SJSA1 (cell line): Measurements from ENCODE around the gene GBP1. TPM values are rescaled to one million over a fixed set of nuclear protein-coding genes. Genes with fewer than 3 reads are reported as not detected.
A peak's percentile ranks its signal among the peaks of the same experiment; 100 is the strongest.

Experiments
- DNase-seq, 2 experiments: peaks; one replicate each; pipeline ENCODE4 v3.0.0-alpha.2; 2015 to 2020; ENCODE audit warnings: low spot score in 2 of 2, low read depth in 1 of 2
- H3K27ac ChIP-seq: fragments of 250-450 bp; sonication (Bioruptor Pico); 2 replicates; pipeline ENCODE4 v1.5.1; 2020; ENCODE audit warnings: mild to moderate bottlenecking, moderate library complexity
- H3K27me3 ChIP-seq: fragments of 250-450 bp; sonication (Bioruptor Pico); replicated peaks from 2 replicates; pipeline ENCODE4 v1.5.1; 2020; ENCODE audit warnings: mild to moderate bottlenecking, moderate library complexity
- H3K36me3 ChIP-seq: fragments of 250-450 bp; sonication (Bioruptor Pico); 2 replicates; pipeline ENCODE4 v1.5.1; 2020; ENCODE audit warnings: mild to moderate bottlenecking
- H3K4me1 ChIP-seq: fragments of 250-450 bp; sonication (Bioruptor Pico); replicated peaks from 2 replicates; pipeline ENCODE4 v1.6.1; 2021; ENCODE audit warnings: mild to moderate bottlenecking
- H3K4me3 ChIP-seq: fragments of 250-450 bp; sonication (Bioruptor Pico); 2 replicates; pipeline ENCODE4 v1.5.1; 2020; ENCODE audit warnings: mild to moderate bottlenecking
- H3K9me3 ChIP-seq: fragments of 250-450 bp; sonication (Bioruptor Pico); replicated peaks from 2 replicates; pipeline ENCODE4 v1.5.1; 2020; ENCODE audit warnings: mild to moderate bottlenecking
- total RNA-seq: library from RNA; depleted of rRNA; stranded (reverse); fragments of >200 nt; shearing (Covaris generic); gene quantifications from 2 replicates; pipeline ENCODE4 v1.2.3, GENCODE V29; 2014; rRNA removed

Gene GBP1, protein sequence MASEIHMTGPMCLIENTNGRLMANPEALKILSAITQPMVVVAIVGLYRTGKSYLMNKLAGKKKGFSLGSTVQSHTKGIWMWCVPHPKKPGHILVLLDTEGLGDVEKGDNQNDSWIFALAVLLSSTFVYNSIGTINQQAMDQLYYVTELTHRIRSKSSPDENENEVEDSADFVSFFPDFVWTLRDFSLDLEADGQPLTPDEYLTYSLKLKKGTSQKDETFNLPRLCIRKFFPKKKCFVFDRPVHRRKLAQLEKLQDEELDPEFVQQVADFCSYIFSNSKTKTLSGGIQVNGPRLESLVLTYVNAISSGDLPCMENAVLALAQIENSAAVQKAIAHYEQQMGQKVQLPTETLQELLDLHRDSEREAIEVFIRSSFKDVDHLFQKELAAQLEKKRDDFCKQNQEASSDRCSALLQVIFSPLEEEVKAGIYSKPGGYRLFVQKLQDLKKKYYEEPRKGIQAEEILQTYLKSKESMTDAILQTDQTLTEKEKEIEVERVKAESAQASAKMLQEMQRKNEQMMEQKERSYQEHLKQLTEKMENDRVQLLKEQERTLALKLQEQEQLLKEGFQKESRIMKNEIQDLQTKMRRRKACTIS
- total RNA-seq, result 55.8 and 68.0 TPM in 2 replicates

DNA sequence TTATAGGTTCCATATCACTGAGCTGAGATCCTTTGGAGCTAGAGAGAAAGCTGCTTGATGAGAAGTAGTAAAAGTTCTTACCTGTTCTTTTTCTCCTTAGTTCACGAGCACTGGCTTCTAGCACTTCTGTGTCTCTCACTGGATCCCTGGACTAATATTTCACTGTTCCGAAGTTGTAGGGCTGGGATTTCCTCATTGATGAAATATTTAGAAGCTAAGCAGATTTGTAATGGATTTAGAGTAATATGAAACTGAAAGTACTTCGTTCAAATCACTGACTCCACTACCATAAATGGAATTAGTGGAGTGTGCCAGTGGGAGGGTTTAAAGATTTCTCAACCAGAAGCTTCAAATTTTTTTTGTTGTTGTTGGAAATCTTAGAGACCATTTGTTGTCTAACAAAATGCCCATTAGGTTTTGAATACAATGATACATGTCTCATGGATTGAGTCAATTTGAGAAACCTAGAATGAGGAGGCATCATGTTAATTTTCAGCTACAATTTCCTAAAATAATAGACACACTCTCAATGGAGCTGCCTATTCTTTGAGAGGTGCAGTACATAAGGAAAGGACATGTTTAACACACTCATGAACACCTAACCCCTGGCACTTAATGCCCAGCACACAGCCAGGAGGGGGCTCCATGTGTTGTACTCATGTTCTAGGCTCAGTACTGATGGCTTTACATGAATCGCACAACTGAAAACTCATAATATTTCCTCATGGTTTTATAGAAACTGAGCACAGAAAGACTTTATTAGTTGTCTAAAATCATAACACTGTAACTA lies at the start of gene GBP1:
Gene GBP1, minus strand, starts transcription at position 130 of the 790 bp plus-strand sequence. CDS start 1,974 bp downstream, outside the sequence.
- H3K9me3 ChIP-seq, result no peaks in the 10 kb centered on the region
- DNase-seq, result peak in 1 of 2 experiments; percentile 55
- peaks cover 4% of the 10 kb centered on the region; the same call in 1 of the 2 replicates for H3K4me1 ChIP-seq
- H3K4me3 ChIP-seq, result peak within 1 kb of the TSS; percentile 36
- peaks cover 16% of the 10 kb centered on the region; the same call in 1 of the 2 replicates for H3K36me3 ChIP-seq
- H3K27me3 ChIP-seq, result no peaks in the 10 kb centered on the region
- H3K27ac ChIP-seq, result peak within 1 kb of the TSS; percentile 43

DNA sequence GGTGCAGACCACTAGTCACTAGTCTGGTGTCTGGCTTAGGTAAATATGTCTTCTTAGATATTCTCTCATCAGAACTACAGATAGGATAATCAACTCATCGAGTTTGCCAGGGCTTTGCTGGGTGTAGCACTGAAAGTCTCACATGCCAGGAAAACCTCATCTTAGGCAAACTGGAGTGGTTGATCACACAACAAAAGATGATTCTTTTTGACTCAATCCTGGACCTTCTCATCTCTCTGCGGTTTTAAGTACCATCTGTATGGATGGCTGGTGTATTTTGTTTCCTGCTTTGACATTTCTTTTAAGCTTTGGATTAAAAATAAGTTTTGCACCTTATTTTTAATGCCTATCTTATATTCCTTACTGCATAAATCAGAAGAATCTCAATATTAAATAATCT lies 49.7 kb upstream of the GBP1 start:
- Histone ChIP-seq H3K9me3 (no peaks in the 10 kb centered on the region), H3K4me1 (no peaks in the 10 kb centered on the region), H3K27ac (no peak overlapping the region), H3K4me3 (no peak overlapping the region), H3K36me3 (peaks cover 38% of the 10 kb centered on the region), H3K27me3 (no peaks in the 10 kb centered on the region)
- DNase-seq, result no peak

DNA sequence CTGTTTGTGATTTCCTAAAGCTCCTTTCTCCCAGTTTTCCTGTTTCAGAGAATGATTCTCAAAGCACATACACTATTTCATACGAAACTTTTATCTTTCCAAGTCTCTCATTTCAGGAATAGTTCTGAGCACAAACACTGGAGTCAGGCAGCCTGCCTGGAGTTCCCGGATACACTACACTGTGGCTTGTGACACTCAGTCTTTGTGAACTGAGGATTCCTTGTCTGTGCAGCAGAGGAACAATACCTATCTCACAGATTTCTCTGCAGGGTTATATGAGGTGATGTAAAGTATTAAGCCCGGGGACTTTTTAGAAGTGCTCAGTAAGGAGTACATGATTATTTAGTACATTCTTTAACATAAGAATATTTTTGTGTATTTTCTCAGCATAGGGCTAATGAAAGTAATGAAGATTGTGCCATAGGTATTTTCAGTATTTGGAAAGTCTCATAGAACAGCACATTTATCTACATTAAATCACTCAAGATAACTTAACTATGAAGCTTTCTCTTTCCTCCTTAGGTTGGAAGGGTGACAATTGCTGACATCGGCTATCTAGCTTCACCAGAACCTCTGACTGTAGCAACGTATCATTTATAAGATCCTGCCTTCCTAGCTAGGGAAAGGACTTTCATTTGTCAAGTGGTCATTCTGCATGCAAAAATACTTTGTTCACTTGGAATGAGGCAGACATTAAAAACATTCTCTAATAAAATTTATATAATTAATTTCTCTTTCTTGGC lies 48.0 kb upstream of the GBP1 start:
- Histone ChIP-seq H3K36me3 (peaks cover 35% of the 10 kb centered on the region), H3K9me3 (no peaks in the 10 kb centered on the region), H3K4me3 (no peak overlapping the region), H3K27ac (no peak overlapping the region), H3K4me1 (no peaks in the 10 kb centered on the region), H3K27me3 (no peaks in the 10 kb centered on the region)
- no peak for DNase-seq

DNA sequence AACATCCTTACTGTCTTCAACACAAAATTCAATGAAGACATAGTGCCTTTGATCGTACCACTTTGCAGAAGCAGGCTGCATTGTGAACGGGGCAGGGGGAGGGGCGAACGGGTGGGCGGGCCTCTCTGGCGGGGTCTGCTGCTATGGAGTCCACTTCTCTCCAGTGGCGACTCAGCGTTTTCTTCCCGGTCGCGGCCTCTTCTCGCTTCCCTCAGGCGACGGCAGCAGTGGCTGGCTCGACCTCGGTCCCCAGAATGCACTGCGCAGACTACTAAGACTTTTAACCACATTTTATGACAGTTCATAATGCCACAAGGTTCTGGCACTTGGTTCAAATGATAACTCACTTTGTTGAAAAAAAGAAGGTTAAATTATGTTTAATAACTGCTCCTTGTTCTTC lies 39.7 kb upstream of the GBP1 start:
- DNase-seq, result no peak
- Histone ChIP-seq H3K27me3 (no peaks in the 10 kb centered on the region), H3K4me1 (no peaks in the 10 kb centered on the region), H3K27ac (no peak overlapping the region), H3K36me3 (peaks cover 23% of the 10 kb centered on the region), H3K4me3 (no peak overlapping the region), H3K9me3 (no peaks in the 10 kb centered on the region)

DNA sequence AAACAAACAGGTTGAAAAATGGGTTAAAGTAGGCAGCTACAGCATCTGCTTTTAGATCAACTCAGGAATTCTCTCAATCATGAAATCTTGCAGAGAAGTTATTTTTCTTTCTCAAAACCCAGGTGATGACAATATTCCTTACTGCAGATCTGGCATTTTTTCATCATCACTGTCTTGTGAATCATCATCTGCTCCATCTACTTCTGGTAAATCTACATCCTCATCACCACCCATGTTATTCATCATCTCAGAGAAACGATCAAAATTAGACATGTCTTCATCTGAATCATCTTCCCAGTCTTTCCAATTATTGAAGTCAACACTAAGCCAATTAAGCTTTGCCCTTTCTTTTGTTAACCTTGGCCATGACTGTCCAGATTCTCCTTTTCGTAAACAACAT lies 39.1 kb upstream of the GBP1 start:
- H3K4me1 ChIP-seq, result no peaks in the 10 kb centered on the region
- no peaks in the 10 kb centered on the region for H3K9me3 ChIP-seq
- no peak for DNase-seq
- H3K27me3 ChIP-seq, result no peaks in the 10 kb centered on the region
- no peak overlapping the region for H3K4me3 ChIP-seq
- no peak overlapping the region for H3K27ac ChIP-seq
- peaks cover 20% of the 10 kb centered on the region for H3K36me3 ChIP-seq

DNA sequence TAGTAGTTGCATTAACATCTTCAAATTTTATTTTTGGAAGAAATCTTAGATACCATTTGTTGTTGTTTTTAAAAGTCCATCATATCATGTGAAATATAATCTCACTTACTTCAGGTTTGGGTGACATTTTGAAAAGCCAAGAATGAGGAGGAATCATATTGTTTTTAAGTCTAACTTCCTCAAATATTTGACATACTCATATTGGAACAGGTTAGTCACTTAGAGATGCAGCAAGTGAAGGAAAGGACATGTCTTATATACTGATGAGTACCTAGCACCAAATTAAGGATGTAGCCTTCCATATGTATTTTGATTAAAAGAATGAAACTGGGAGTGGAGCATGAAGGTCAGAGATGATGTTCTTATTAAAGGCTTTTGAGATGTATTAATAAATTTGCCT lies 37.0 kb upstream of the GBP1 start:
- Histone ChIP-seq H3K4me3 (no peak overlapping the region), H3K36me3 (peaks cover 8% of the 10 kb centered on the region; the same call in 1 of the 2 replicates), H3K9me3 (no peaks in the 10 kb centered on the region), H3K4me1 (no peaks in the 10 kb centered on the region), H3K27me3 (no peaks in the 10 kb centered on the region), H3K27ac (no peak overlapping the region)
- DNase-seq, result no peak

DNA sequence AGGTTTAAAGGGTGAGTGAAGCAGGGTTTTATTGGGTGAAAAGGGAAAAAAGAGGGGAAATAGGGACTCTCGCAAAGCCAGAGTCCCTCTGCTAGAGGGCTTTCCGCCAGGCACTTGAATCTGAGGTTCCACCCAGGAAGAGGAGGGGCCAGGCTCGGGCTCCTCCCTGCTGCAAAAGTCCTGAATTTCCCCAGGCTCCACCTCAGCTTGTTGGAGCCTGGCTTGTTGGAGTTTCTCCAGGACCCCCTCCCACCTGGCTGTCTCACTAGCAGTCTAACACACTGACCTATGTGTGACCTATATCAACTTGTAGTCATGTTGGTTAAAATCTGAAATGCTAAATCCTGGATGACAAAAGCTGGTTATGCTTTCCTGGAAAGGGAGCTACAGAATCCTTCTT lies 35.4 kb upstream of the GBP1 start:
- no peak overlapping the region for H3K4me3 ChIP-seq

DNA sequence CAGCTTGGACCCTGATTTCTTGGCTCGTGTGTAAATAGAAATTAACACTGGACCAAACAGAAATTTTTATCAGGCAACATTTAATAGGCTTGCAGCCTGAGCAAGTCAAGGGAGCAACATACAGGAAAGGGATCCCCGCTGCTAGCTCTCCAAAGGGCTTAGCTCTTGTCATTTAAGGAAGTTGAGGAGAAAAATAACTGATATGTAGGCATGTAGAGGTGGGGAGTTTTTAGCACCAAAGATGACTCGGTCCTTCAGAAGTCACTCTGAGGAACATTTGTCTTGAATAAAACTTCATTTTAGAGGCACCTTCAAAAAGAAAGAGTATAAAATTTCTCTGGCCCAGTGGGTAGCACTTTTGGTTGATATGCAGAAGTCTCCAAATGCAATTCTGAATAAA lies 33.8 kb upstream of the GBP1 start:
- Histone ChIP-seq H3K27ac (no peak overlapping the region), H3K27me3 (no peaks in the 10 kb centered on the region), H3K36me3 (no peaks in the 10 kb centered on the region), H3K4me1 (no peaks in the 10 kb centered on the region), H3K4me3 (no peak overlapping the region), H3K9me3 (no peaks in the 10 kb centered on the region)
- DNase-seq, result no peak

More for the DNA sequence above, 35.4 kb upstream of the GBP1 start:
- Histone ChIP-seq H3K4me1 (no peaks in the 10 kb centered on the region), H3K27me3 (no peaks in the 10 kb centered on the region), H3K36me3 (peaks cover 2% of the 10 kb centered on the region; the same call in 1 of the 2 replicates), H3K27ac (no peak overlapping the region), H3K9me3 (no peaks in the 10 kb centered on the region)
- DNase-seq, result no peak

DNA sequence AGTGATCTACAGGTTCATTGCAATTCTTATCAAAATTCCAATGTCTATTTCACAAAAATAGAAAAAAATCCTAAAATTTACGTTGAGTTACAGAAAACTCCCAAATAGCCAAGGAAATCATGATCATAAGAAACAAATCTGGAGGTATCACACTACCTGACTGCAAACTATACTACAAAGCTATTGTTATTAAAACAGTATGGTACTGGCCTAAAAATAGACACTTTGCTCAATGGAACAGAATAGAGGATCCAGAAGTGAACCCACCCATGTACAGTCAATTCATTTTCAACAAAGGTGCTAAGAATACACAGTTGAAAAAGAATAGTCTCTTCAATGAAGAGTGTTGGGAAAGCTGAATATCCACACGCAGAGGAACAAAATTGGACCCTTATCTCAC lies 30.7 kb upstream of the GBP1 start:
- no peak overlapping the region for H3K4me3 ChIP-seq
- no peak overlapping the region for H3K27ac ChIP-seq
- no peaks in the 10 kb centered on the region for H3K9me3 ChIP-seq
- H3K27me3 ChIP-seq, result no peaks in the 10 kb centered on the region
- no peaks in the 10 kb centered on the region for H3K36me3 ChIP-seq
- no peak for DNase-seq
- no peaks in the 10 kb centered on the region for H3K4me1 ChIP-seq

DNA sequence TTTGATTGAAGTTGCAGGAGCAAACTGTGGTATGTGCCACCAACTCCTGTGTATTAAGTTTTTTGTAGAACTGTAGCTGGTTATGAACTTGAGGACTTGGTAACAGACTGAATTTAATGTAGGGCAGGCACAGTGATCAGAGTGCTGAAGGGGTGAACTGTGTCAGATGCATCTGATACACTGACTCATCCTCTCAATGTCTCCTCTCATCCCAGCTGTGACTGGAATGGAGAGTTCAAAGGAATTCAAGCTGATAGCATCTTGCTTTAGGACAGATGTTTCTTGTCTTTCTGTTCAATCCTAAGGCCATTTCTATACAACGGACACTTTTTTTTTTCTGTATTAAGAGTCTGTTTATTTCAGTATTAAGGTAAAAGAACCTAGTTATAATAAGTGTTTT lies 25.0 kb upstream of the GBP1 start:
- Histone ChIP-seq H3K36me3 (no peaks in the 10 kb centered on the region), H3K4me3 (no peak overlapping the region), H3K27me3 (no peaks in the 10 kb centered on the region), H3K27ac (no peak overlapping the region), H3K4me1 (no peaks in the 10 kb centered on the region), H3K9me3 (no peaks in the 10 kb centered on the region)
- no peak for DNase-seq

DNA sequence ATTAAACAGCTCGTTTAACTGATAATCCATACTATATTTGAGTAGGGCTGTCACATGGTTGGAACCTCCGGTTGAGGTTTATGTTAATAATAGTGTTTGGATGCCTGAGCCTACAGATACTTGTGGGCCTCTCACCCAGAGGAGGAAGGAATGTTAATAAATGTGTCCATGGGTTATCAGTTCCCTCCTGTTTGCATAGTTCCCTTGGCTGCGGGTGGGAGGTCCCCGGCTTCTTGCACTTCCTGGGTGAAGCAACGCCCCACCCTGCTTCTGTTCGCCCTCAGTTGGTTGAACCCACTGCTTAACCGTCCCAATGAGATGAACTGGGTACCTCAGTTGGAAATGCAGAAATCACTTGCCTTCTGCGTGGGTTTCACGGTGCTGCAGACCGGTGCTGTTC lies 23.6 kb upstream of the GBP1 start:
- Histone ChIP-seq H3K9me3 (no peaks in the 10 kb centered on the region), H3K4me3 (no peak overlapping the region), H3K36me3 (no peaks in the 10 kb centered on the region), H3K4me1 (no peaks in the 10 kb centered on the region), H3K27ac (no peak overlapping the region), H3K27me3 (no peaks in the 10 kb centered on the region)
- DNase-seq, result no peak

DNA sequence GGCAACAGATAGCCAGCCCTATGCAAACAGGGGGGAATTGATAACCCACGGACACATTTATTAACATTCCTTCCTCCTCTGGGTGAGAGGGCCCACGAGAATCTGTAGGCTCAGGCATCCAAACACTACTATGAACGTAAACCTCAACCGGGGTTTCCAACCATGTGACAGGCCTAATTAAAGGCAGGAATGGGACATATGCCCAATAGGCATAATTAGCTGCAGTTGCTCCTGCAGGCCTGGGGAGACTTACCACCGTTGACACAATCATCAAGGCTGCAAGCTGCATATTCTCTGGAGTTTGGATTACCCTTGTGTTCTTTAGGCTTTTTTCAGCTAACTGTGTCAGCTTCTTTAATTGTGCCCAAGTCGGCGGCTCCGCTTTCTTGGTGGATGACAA lies 22.2 kb upstream of the GBP1 start:
- DNase-seq, result no peak
- H3K27ac ChIP-seq, result no peak overlapping the region
- H3K27me3 ChIP-seq, result no peaks in the 10 kb centered on the region
- H3K9me3 ChIP-seq, result no peaks in the 10 kb centered on the region
- H3K36me3 ChIP-seq, result no peaks in the 10 kb centered on the region
- H3K4me3 ChIP-seq, result no peak overlapping the region
- no peaks in the 10 kb centered on the region for H3K4me1 ChIP-seq

DNA sequence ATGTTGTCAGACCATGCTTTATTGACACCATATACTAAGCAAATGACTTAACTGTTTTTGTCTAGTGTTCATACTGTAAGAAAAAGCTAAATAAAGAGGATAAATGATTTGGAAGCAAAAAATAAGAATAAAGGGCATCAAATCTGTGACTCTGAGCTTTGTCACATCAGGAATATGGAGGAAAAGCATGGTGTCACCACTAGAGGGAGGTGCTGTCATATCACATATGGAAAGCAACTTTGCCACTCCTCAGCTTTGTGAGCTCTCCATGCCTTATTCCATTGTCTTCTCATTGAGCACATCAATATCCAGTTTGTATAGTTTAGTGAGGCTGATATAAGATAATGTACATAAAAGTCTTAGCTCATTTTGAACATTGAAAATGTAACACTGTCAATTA lies 20.8 kb upstream of the GBP1 start:
- no peaks in the 10 kb centered on the region for H3K27me3 ChIP-seq
- DNase-seq, result no peak

More for the DNA sequence above, 20.8 kb upstream of the GBP1 start:
- H3K36me3 ChIP-seq, result no peaks in the 10 kb centered on the region
- H3K9me3 ChIP-seq, result no peaks in the 10 kb centered on the region
- H3K4me1 ChIP-seq, result no peaks in the 10 kb centered on the region
- no peak overlapping the region for H3K4me3 ChIP-seq
- H3K27ac ChIP-seq, result no peak overlapping the region
